T-helper 9 cell (primary cell): Measurements from ENCODE around the gene ERAP2.
"Not testable (repeated sequence)": the region's sequence is repeated elsewhere in the genome, so short reads cannot be mapped to it uniquely, and the experiment has no call there.

Experiments used
- DNase-seq: peaks from one replicate; pipeline ENCODE4 v3.0.0-alpha.2; 2020

ERAP2 gene

DNA sequence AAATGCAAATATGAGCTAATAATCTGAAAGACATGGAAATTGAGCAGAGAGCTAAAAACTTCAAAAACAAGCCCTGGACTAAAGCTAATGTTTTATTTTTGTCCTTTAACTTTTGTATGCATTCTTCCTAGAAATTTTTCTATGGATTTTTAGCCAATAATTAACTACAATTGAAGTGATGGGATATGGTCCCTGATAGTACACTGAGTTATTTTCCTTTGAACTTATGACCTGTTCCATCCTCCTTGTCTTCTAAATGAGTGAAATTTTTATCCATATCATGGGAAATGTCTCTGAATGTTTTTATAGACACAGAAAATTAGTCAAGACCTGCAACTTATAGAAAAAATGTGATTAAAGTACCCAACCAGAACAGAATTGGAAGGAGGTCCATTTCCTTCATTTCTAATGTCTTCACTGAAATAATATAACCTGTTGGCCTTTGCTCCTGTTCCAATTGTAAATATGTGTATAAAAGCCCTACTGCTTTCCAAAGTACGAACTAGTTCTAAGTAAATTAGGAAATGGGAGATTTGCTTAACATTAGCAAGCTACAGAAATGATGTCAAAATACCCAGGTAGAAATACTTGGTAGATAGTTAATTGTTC, 11.3 kb upstream of the ERAP2 start:
- no peak for DNase-seq

DNA sequence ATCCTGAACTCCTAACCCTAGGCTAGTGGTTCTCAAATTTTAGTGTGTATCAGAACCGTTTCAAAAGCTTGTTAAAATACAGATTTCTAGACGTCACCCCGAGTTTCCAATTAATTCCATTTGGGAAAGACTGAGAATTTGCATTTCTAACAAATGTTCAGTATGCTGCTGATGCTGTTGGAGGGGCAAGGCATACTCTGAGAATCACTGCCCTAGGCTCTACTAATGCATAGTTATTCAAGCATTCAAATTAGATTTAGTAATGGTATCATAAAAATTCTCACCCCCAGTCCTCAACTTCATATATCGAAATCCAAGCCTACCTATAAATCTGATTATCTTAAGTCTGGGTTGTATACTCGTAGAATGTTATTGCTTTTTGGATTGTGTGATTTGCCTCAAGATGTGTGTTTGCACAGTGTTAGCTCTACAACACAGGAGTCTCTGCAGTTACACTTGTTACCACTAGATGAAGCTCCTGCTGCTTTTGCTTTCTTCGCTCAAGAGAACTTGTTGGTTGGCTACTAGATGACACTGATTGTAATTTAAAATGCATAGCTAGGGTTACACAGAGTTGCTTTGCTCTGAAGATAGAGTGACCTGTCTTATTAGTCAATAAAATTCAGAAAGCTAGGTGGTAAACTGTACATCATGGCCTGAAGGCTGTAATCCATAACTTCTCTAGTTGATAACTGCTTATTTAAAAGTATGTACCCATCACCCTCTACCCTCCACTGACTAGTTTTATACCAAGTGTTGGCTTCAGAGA, 7.5 kb upstream of the ERAP2 start:
- no peak for DNase-seq

DNA sequence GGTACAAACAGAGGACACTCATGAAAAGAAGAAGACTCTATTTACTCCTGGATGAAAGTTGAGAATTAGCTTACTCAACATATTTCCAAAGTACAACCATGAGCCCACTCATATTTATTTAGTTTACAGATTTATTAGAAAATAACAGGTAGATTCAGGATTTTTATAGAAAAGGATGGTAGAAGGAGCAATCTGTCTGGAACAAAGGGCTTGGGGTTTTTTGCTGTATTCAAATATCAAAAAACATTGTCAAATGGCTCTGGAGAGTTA, 7.0 kb upstream of the ERAP2 start:
- no peak for DNase-seq

DNA sequence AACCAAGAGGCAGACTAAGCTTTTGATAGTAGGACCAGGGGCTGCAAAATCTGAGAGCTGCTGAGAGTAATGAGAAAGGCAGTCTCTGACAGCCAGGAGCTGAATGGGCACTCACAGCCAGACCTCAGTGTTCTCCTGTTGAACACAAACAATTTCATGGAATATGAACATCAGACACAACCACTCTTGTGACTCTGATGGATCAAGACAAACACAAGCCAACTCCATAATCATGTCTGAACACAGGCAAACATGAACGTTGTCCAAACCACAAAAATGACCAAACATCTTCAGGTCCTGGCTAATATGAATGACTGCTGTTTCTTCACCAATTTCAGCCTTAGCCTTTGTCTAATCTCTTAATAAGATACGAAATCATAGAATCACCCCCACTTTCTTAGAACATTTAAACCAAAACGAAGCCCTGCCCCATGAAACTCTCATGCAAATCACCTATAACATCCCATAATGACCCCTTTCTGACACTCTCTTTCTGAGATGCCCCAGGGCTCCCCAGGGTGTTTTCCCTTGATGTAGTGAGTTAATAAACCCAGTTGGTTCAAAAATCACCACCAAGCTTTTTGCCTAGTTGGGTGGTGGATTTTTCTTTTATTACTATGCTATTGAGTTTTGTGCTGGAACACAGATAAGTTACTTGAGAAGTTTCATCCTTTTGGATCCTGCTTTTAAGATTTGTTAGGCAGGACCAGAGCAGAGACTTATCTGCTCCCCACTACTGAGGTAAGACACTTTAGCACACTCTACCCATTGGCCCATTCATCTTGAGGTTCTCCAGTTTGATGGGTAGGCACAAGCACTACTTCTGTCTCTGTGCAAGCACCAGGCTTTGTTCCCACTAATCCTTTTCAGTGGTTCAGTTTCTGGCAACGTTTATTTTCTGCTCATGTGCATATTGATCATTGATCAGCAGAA, 5.9 kb upstream of the ERAP2 start:
- DNase-seq = no peak

DNA sequence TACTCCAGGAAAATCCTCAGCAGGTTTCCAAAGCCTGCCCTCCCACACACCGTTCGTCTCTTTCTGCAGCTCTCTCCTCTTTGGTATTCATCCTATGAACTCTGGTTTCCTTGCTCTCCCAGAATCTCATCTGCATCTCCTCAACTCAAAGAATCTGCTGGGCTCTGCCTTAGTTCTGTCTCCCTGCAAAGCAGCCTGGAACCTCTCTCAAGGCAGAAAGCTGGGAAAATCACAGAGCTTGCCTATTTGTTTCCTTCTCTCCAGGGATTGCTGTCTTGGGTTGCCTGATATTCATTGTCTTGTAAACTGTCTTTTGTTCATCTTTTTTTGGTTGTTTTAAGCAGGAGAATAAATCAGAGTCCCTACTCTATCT, 5.3 kb upstream of the ERAP2 start:
- DNase-seq = no peak

DNA sequence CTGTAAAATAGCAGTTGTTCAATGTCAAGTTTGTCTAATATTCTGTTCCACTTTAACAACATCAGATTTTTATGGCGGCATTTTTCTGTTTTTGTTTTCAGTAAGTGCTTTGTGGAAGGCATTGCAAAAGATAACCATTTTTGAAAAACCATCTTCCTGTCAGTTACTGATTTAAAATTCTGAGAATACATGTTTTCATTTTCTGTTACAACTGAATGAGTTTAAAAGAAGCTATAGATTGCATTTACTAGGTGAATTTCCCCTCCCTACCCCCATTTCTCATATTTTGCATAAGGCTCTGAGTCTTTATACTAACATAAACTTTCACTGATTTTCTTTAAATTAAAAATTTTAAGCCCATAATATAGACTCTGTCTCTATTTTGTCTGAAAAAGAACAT, 4.6 kb upstream of the ERAP2 start:
- no peak for DNase-seq

DNA sequence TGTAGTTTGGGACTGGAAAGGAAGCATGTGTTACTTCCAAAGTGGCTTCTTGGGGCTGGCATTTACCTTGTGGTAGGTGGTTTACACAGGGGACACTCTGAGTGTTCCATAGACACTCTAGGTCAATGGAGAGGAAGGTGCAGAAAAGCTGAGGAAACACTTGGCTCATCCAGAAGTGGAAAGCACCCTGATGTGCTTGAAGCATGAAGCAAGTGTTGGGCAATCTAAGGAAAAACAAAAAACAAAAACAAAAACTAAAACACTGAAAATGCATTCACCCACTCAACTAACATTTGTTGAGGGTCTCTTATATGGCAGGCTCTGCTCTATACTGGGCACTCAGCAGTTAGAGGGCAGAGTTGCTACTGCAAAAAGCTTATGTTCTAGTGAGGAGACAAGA, 2.9 kb upstream of the ERAP2 start:
- DNase-seq = no peak

DNA sequence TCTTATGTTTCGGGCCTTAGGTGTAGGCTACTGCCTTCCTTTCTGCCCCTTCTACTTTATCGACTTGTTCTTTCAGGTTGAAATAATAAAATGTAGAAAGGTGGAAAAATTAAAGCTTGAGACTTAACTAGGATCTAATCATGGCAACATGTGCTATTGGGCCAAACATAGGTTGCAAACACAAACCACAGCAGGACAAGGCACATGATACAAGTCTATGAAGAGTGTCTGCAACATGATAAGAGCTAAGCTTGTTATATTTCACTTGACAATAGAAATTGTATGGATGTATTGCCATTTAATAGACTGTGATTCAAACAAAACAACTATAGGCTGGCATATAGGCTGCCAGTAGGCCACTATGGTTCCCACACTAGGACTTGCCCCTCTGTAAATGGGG, 1.7 kb upstream of the ERAP2 start:
- no peak for DNase-seq

DNA sequence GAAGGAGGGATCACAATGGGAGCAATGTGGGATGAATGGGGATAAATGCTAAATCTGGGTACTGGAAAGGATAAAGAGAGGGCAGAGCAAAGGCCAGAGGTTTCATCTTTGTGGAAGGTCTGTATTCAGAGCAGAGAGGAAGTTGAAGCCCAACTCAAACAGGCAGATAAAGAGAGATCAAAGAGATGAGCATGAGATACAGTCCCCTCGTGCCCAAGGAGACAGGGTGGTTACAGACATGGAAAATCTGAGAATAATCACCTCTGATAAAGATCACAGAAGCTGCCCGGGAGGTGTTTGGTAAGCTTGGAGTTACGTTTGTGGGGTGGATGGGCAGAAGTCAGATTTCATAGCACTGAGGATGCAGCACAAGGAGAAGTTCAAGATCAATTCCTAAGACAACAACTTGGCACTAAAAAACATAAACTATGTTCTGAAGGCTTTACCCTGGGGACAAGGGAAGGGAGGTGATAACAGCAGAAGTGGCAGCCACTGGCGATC, 459 bp upstream of the ERAP2 start:
- DNase-seq = no peak

DNA sequence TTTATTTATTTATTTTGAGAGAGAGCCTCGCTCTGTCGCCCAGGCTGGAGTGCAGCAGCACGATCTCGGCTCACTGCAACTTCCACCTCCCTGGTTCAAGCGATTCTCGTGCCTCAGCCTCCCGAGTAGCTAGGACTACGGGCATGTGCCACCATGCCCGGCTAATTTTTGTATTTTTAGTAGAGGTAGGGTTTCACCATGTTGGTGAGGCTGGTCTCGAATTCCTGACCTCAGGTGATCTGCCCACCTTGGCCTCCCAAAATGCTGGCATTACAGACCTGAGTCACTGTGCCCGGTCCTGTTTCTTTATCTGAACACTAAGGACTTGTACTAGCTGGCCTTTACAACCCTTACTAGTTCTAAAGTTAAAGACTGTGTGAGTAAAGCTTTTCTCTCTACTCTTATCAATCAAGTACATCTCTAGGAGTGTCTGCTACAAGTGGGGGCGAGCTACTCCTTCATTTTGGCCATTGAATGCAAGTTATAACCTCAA, 723 bp downstream of the ERAP2 start:
- not testable (repeated sequence) for DNase-seq

DNA sequence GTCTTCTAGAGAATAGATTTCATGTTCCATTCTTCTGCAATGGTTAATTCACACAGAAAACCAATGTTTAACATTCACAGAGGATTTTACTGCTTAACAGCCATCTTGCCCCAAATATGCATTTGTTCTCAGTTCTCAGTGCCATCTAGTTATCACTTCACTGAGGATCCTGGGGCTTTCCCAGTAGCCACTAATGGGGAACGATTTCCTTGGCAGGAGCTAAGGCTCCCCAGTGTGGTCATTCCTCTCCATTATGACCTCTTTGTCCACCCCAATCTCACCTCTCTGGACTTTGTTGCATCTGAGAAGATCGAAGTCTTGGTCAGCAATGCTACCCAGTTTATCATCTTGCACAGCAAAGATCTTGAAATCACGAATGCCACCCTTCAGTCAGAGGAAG, 3.4 kb downstream of the ERAP2 start:
- no peak for DNase-seq

DNA sequence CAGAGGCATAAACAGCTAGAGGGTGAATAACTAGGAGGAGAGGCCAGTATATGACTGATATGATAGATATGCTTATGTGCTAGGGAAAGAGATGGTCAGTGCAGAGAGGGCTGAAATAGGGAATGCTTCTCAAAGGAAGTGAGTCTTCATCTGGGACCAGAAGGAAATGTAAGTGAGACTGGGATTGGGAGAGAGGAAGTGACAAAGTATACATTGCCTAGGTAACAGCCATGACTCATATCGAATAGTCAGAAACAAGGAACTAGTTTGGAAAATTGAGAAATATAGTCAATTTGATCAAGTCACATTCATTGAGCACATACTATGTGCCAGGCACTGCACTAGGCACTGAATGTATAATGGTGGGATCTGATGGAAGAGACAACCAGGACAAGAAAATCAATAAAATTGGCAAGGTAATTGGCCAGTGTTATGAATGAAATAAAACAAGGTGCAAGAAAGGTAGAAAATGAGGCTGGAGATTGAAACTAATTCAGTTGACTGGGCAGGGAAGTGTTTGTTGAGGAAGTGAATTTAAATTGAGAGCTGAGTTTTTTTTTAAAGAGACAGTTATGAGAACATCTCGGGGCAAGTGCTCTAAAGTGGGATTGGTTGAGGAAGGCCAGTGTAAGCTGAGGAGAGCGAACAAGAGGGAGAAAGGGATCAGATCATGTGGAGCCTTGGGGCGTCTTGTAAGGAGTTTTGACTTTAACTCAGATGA, 4.3 kb downstream of the ERAP2 start:
- DNase-seq = no peak

DNA sequence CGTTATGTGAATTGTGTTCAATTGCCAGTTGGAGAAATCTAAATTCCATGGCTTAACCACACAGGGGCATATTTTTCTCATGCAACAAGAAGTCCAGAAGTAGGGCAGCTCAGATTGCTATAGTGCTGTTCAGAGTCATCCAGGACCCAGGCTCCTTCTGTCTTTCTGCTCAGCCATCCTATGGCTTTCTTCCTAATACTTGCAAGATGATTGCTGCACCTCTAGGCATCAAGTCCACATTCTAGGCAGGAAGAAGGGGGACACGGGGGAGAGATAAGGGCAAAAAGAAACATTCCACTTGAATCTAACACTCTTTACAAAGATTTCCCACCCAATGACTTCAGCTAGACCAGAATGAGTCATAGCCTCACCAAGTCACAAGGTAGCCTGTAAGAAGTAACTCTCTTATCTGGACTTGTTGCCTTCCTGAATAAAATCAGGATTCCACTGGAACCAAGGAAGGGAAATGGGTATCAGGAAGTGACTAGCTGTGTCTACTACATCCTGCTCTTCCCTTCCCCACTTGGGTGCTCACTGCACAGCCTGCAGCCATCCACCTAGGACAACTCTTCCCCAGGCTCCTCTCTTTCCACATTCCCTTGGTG, 5.3 kb downstream of the ERAP2 start:
- DNase-seq = no peak

DNA sequence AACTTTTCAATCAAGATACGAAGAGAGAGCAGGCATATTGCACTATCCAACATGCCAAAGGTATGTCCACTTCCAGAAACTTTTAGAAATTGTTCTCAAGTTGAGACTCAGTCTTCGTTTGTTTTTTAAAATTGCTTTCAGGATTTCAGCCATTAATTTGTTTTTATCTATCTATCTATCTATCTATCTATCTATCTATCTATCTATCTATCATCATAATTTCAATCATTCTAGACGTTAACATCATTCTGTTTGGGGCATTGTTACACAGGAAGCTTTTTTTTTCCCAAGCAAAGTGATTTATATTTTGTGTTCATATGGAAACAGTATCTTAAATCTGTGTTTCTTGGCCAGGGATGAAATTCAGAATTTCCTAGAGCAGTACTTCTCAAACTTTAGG, 7.6 kb downstream of the ERAP2 start:
- no peak for DNase-seq

DNA sequence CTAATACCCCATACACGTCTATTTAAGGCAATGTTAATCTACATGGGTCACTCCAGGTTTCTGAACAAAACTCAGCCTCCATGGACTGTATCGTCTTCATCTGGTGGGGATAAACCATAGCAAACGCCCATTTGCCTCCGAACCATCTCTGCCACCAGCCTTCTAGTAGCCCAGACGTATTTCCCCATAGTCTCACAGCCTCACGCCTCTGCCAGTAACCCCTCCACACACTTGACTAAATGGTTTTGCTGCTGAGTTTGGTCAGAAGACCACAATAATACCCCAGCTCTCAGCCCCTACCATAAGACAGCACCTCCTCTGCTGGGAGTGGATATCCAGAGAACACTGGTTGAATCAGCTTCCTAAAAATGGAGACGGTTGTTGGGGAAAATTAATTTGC, 8.7 kb downstream of the ERAP2 start:
- no peak for DNase-seq

DNA sequence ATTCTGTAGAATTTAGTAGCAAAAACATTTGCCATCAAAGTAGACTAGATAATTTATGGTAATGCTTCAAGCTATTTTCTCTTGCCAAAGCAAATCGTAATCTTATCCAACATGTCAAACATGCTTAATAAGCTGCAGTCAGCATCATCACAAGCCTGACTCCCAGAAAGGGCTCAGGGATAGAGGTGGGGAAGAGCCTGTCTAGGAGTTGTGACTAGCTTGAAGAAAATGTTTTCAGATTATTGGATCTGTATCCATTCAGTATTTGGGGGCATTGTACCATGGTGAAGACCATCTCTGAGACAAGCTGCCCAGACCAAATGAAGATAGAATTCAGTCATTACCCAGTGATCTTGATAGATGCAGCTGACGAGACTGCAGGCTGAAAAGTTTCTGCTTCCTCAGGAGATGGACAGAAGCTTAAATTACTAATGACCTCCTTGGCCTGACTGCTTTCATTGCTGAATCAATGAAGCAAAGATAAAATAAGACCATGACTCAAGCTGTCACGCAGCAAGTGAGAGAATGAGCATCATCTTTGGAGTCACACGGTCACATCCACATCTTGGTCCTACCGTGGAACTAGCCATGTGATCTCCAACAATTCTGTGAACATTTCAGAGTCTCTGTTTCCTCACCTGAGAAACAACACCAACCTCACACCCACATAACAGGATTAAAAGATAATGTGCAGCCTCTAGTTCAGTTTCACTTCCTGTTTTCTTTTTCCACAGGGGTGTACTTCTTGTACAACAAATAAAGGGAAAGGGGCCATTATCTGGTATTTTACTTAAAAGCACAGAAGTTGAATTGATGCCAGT, 9.4 kb downstream of the ERAP2 start:
- DNase-seq = no peak

DNA sequence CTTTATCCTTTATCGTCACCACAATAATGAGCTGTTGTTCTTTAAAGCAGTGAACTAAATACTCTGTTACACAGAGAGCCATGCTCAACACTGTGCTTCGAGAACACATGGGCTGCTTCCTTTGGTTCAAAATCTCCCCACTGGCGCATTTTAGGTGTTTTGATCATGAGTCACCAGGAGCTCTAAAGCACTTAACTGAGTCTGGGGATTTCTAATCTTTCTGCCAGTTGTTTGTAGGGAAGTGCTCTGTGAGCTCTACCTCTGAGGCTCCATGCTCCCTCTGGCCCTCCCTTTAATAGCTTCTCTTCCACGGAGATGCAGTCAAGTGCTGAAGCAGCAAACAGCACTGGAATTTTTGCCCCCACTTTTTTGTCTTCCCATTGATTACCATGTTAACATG, 17.0 kb downstream of the ERAP2 start:
- DNase-seq = no peak

DNA sequence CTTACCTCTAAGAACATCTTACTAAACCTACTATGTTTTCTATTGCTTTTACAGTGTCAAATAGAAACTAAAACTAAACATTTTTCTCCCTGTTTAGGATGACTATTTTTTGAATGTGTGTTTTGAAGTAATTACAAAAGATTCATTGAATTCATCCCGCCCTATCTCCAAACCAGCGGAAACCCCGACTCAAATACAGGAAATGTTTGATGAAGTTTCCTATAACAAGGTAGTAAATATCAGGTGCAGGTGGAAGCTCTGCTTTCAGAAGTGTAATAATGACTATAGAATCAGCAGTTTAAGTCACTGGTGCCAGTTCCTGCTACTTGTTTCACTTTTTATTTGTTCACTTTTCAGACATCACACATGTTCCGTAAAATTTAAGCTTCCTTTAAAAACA, 20.0 kb downstream of the ERAP2 start:
- DNase-seq = no peak

DNA sequence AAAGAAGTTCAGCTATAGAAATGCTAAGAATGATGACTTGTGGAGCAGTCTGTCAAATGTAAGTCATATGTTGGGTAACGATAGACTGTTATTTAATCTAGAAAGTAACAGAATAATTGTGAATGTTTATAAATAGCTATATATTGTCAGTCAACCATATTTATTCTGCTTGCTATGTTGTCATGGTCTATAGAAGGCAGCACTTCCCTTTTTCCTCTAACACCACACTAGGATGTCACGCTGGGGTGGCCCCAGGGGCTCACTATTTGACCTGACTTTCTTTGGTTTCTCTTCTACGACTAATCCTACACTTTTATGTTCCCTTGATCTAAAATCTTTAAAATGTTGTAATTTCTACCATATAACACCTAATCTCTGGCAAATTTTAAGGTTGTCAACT, 20.5 kb downstream of the ERAP2 start:
- no peak for DNase-seq

DNA sequence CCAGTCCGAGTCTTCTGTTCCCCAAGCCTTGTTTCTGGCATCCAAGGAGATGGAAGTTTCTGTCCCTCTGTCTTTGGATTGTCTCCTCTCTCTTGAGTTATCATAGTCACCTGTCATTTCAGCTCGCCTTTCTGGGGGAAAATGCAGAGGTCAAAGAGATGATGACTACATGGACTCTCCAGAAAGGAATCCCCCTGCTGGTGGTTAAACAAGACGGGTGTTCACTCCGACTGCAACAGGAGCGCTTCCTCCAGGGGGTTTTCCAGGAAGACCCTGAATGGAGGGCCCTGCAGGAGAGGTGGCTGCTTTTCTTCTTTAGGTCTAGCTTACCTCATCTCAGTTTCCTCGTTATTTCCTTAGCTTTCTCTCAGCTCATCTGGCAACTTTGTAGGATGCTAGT, 25.1 kb downstream of the ERAP2 start:
- no peak for DNase-seq

DNA sequence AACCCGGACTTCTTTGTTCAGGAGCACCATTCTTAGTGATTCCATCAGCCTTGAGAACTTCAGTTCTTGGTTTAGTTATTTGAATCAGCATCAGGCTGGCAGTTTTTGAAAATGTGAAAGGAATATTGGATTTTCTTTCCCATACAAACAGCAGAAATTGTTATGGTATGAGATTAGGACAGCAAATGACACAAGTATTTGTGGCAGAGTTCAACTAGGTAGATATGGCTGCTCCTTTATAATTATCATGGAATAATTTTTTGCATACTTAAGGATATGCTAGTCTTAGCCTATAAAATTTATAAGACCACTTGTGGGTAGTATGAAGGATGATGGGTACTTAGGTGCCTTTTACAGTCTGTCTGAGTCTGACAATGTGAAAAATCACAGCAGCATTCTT, 25.5 kb downstream of the ERAP2 start:
- DNase-seq = no peak

DNA sequence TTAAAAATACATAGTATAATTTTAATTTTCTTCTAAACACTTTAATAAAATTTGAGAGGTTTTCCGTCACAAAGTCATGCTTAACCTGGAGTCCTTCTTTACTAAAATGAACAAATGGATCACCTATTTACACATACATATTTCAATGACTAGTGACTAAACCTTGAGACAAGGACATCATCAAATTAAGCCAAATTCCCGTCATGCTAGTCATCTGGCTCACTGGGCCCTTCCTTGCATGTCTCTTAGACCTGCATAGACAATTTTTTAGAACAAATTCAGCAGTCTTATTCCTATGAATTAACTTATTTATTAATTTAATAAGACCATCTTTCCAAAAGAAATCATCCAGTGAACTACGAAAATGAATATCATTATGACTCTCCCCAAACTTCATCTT, 26.6 kb downstream of the ERAP2 start:
- DNase-seq = no peak
